ENCODE measurements around the gene DNAJC5G.
"Not testable (repeated sequence)": the region's sequence is repeated elsewhere in the genome, so short reads cannot be mapped to it uniquely, and the experiment has no call there.

The DNAJC5G gene

DNA sequence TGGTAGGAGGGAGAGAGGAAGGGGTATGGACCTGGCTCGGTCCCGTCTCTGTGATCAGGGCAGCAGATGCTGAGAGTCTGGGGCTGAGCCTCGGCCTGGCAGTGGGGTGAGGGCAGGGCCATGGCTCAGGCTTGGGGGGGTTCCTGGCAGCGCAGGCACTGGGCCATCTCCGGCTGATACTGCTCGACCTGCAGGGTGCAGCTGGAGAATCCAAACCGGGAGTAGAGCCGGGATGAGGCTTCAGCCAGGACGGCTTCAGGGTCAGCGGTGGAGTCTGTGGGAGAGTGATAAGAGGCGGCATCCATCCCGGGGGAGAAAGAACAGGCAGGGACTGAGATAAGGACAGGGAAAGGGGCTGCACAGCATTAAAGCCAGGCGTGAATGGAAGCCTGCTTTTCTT is 20.0 kb upstream of the DNAJC5G start:
- DNase-seq (ENCODE audit: low spot score), result no peak

- peak; percentile 41 for DNase-seq (ENCODE audit: low spot score)
Observed at GRCh38 chr2:27255660-27256059, 19.6 kb upstream of the DNAJC5G start.

- no peak for DNase-seq (ENCODE audit: low spot score)
Observed at GRCh38 chr2:27256855-27257454, 18.3 kb upstream of the DNAJC5G start.

DNA sequence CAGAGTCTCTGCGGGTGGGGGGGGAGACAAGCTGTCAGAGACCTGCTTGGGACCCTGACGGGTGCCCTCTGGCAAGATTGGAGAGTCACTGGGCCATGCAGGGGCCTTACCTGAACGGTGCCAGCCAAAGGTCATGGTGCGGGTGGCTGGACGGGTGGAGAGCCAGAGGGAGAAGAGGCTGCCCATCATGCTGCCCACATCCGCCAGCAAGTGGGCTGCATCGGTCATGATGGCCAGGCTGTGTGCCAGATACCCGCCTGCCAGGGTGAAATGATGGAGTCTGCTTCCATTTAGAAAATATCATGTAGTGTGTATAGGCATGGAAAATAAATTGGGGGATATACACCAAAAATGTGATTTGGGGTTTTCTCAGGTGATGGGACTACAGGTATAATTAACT is 17.2 kb upstream of the DNAJC5G start:
- DNase-seq (ENCODE audit: low spot score), result no peak

DNA sequence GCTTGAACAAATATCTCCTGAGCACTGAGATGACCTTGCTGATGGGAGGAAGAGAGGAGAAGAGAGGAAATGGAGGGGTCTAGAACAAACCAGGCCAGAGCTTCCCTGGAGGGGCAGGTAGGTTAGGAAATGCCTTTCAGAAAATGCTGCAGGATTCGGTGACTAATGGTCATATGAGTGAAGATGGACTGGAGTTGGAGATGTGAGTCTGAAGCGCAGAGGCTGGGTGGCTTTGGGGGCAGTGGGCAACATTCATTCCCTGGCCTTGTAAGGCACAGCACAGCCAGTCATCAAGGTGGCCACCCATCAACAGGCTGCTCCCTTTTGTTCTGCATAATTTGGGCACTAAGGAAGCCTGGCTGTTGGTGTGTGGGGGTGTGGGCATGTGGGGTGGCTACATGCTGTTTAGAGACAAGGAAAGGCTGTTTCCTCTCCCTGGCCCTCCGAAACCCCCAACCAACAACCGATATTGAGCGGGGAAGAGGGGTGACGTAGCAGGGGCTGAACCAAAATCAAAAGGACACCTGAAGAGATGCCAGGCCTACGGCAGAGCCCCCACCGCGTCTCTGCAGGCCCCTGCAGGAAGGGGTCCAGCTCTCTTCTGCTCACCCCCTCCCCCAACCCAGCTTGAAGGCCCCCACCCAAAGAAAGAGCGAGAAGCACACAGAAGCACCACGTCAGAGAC is 13.8 kb upstream of the DNAJC5G start:
- DNase-seq (ENCODE audit: low spot score), result no peak

- no peak for DNase-seq (ENCODE audit: low spot score)
Observed at GRCh38 chr2:27261926-27262298, 13.3 kb upstream of the DNAJC5G start.

DNA sequence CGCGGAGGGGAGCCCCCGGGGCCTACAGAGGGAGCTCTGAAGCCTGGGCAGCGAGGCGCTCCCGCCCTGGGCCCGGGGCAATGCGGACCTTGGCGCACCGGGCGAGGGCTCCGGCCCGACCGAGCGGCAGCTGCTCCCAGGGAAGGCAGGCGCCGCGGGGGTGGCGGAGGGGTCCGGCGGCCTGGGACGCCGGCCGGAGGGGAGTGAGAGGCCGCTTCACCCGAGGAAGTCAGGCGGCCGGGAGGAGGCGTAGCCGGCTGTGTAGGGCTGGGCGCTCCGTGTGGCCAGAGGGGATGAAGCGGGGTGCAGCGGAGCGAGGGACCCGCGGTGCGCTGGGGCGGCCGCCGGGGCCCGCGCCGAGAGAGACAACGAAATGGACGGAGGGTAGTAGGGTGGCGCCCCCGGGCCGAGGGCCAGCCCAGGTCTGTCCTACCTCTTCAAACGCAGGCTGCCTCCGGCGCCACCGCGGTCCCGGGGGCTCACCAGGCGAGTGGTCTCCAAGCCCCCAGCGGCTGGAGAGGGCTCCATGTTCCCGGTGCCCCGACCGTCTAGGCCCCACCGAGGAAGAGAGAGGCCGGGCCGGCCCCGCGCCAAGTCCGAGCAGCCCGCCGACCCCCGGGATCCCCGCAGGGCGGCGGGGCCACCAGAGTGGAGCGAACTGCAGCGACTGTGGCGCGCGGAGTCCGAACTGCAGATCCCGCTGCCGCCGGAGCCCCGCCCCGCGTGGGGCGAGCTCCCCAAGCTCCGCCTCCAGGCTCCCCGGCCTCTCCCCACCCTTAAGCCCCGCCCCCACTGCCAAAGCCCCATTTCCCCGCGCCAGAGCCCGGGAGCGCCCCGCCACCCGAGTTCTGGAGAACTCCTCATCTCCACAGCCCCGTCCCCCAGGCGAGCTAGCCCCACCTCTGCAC is 12.6 kb upstream of the DNAJC5G start, which contains the start of gene SLC30A3:
Gene SLC30A3, minus strand, starts transcription at position 669 of the 908 bp plus-strand sequence. Its CDS starts 141 bp downstream, at position 528.
- no peak for DNase-seq (ENCODE audit: low spot score)

DNA sequence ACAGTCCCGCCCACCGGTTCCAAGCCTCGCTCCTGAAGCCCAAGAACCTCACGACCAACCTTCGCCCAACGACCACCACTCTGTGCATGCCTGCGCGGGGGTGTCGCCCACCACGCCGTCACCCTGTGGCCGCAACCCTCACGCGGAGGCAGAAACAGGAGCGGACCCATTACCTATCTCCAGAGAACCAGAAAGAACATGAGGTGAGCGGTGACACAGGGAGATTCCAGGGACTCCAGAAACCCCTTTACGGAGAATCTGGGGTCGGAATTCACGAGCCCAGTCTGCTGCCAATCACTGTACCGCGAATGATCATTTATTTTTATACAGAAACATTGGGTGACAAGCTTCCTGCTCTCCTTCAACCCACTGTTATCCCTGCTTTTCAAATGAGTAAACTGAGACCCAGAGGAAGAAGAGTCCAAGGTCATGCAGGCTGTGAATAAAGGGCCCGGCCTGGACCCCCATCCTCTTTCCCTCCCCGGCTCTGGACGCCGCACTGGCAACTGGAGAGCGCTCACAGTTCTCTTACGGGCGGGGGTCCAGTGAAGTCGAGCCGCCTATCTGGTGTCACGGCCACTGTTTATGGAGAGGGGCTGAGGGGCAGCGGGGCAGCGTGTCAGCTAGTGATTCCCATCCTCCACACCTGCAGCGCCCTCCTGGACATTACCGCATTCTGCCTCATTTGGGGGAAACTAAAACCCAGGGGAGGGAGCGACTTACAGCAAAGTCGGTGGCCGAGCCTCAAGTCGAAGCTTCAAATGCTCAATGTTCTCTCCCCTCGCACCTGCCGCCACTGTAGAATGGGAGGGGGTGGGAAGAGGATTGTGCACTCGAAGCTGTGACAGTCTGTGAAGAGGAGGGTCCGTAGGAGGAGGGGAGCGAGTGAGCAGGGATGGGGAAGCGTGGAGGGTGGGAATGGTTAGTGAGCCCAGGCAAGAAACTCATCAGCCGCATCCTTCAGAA is 11.7 kb upstream of the DNAJC5G start:
- no peak for DNase-seq (ENCODE audit: low spot score)

- DNase-seq (ENCODE audit: low spot score), result no peak
Observed at GRCh38 chr2:27264253-27264752, 10.9 kb upstream of the DNAJC5G start.

DNA sequence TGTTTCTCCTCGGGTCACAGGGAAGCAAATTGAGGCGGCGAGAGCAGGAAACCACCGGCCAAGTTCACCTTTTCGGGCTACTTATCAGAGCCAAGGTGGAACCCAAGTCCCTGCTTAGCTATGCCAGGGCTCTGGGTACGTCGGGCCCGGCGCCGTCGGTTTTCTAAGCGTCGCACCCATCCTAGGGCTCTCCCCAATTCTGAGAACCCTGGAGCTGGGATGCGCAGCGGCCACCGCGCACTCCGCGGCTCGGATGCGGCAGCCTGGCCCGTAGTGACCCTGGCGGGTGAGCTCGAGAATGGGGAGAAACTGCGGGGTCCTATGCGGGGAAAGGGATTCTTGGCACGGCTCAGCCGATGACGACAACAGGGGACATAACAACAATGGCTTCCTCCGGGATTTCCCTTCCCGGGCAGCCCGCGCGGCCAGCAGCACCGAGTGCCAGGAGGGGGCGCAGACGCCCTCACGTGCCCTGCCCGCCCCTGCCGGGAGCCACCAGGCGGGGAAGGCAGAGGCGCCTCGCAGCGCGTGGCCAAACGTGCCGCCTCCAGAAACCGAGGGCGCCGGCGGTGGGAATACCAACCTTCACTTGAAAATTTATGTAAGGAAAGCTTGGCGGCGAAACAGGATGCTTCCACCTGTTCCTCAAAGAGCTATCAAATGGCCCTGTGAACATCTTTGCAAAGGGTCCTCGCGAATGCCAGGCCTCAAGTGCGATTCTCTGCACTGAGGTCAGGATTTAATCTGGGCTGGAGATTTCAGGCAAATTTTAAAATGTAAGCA is 10.3 kb upstream of the DNAJC5G start:
- DNase-seq (ENCODE audit: low spot score), result no peak

GRCh38 chr2:27265536-27265870 is 9.7 kb upstream of the DNAJC5G start:
- DNase-seq (ENCODE audit: low spot score), result no peak

GRCh38 chr2:27268296-27268695 is 6.9 kb upstream of the DNAJC5G start:
- not testable (repeated sequence) for DNase-seq (ENCODE audit: low spot score)

GRCh38 chr2:27270131-27270530 is 5.1 kb upstream of the DNAJC5G start:
- DNase-seq (ENCODE audit: low spot score), result no peak

DNA sequence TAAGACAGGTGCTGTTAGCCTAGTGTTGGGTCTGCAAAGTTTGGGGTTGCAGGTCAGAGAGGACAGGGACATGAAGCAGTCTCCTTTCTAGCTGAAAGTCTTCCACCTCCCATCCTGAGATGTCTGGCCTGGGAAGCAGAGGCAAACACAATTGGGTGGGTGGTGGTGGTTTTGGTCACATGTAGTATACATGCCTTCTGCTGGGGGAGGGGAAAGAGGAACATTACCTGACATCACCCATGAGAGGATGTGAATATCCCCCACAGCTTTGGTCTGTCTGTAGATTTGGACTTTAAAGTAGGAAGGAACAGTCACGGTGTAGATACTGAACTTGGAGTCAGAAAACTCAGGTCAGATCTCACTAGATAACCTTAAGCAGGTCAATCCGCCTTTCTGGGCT is 4.6 kb upstream of the DNAJC5G start:
- no peak for DNase-seq (ENCODE audit: low spot score)

GRCh38 chr2:27271631-27272340 is 3.4 kb upstream of the DNAJC5G start:
- no peak for DNase-seq (ENCODE audit: low spot score)

- not testable (repeated sequence) for DNase-seq (ENCODE audit: low spot score)
Observed at GRCh38 chr2:27272537-27273522, 2.4 kb upstream of the DNAJC5G start.

GRCh38 chr2:27278010-27278409 is 2.8 kb downstream of the DNAJC5G start:
- DNase-seq (ENCODE audit: low spot score), result no peak

DNA sequence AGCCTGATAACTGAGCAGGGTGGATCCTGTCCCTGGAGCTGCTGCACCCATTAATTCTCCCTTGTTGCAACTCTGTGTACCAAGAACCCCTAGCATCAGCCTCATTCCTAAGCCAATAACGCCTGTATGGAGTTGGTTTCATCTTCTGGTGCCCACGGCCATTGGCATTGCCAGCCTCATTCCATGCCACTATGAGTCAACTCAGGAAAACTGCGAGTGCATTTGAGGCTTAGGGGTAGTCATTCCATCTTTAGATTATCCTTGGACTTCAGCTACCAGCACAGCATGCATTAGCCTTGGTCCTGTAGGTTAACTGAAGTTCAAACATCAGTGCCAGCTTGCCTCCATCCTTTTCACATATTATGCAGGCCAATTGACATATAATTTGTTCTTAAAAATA is 5.6 kb downstream of the DNAJC5G start:
- DNase-seq (ENCODE audit: low spot score), result no peak

DNA sequence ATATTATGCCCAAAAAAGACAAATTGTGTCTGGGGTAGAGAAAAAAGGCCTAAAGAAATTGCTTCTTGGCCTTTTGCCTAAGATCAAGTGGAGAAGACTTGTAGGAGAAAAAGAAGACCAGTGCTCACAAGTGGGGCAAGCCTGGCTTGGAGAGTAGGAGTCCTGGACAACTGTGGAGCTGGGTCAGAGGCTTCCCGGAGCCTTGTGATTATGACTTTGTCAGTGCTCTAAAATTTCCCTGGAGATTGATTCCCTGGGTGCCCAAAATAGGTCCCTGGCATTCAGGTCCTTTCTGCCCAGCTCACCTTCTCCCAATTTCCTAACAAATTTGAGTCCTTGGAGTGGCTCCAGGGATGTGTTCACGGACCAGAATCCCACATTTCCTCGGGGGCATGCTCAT is 6.2 kb downstream of the DNAJC5G start:
- no peak for DNase-seq (ENCODE audit: low spot score)
